BLaER1 treated with 17β-estradiol and CSF1 and Interleukin-3, amounts not matched to agents 10 nM and 100 nM (cell line): Measurements from ENCODE around the gene CAMK2A.

ENCODE experiments used
- H3K27ac ChIP-seq, 11 experiments: shearing (Covaris generic); formaldehyde crosslinking; 2 replicates each; pipeline ENCODE4 v1.8.1; 2022
- H3K27me3 ChIP-seq, 11 experiments: shearing (Covaris generic); formaldehyde crosslinking; 2 replicates each; pipeline ENCODE4 v1.8.1; 2022
- H3K36me3 ChIP-seq, 11 experiments: shearing (Covaris generic); formaldehyde crosslinking; 2 replicates each; pipeline ENCODE4 v1.8.1; 2022
- H3K4me1 ChIP-seq, 10 experiments: shearing (Covaris generic); formaldehyde crosslinking; 2 replicates each; pipeline ENCODE4 v1.8.1; 2022
- H3K4me2 ChIP-seq, 11 experiments: shearing (Covaris generic); formaldehyde crosslinking; 2 replicates each; pipeline ENCODE4 v1.8.1; 2022
- H3K4me3 ChIP-seq, 10 experiments: shearing (Covaris generic); formaldehyde crosslinking; 2 replicates each; pipeline ENCODE4 v1.8.1; 2022
- H3K9ac ChIP-seq, 11 experiments: shearing (Covaris generic); formaldehyde crosslinking; 2 replicates each; pipeline ENCODE4 v1.8.1; 2022
- H3K9me3 ChIP-seq, 11 experiments: shearing (Covaris generic); formaldehyde crosslinking; replicated peaks in 1 of 11; 2 replicates each; pipeline ENCODE4 v1.8.1; 2022
- H4K20me1 ChIP-seq, 11 experiments: shearing (Covaris generic); formaldehyde crosslinking; 2 replicates each; pipeline ENCODE4 v1.8.1; 2022
- Cebpa-rat ChIP-seq, 11 experiments: shearing (Covaris generic); IDR thresholded peaks; 2 replicates each; pipeline ENCODE4 v1.8.1; 2022

The CAMK2A gene

GRCh38 chr5:150270541-150271295 is 18.9 kb downstream of the CAMK2A start:
- Histone ChIP-seq H3K4me3 (no peak overlapping the region), H3K36me3 (no peaks in the 10 kb centered on the region), H3K27ac (no peak overlapping the region), H3K27me3 (no peaks in the 10 kb centered on the region), H3K9me3 (no peaks in the 10 kb centered on the region), H3K9ac (no peak overlapping the region), H3K4me1 (peaks cover 5 to 17% (median 10%) of the 10 kb centered on the region in 10 experiments), H4K20me1 (no peaks in the 10 kb centered on the region), H3K4me2 (0 out of 22 replicates have a peak overlapping the region, but pooled peaks of 1 of the 11 experiments have one; percentile 6)
- TF ChIP-seq Cebpa-rat (IDR thresholded peaks at IDR 0.05): no peak

- no peaks in the 10 kb centered on the region for H4K20me1 ChIP-seq
- peaks cover 32 to 56% (median 48%) of the 10 kb centered on the region in 10 experiments for H3K4me1 ChIP-seq
- H3K27ac ChIP-seq: no peak overlapping the region
- H3K4me3 ChIP-seq: no peak overlapping the region
- H3K4me2 ChIP-seq: 0 out of 22 replicates have a peak overlapping the region, but pooled peaks of 2 of the 11 experiments have one; percentile 95 to 98
- H3K9me3 ChIP-seq: no peaks in the 10 kb centered on the region
- no peak for TF ChIP-seq Cebpa-rat (IDR thresholded peaks at IDR 0.05)
- H3K9ac ChIP-seq: no peak overlapping the region
- no peaks in the 10 kb centered on the region for H3K36me3 ChIP-seq
- H3K27me3 ChIP-seq: no peaks in the 10 kb centered on the region
Observed at GRCh38 chr5:150266871-150267291, 22.7 kb downstream of the CAMK2A start.

GRCh38 chr5:150265870-150266383 is 23.6 kb downstream of the CAMK2A start:
- H4K20me1 ChIP-seq: no peaks in the 10 kb centered on the region
- H3K4me3 ChIP-seq: no peak overlapping the region
- no peaks in the 10 kb centered on the region for H3K9me3 ChIP-seq
- no peaks in the 10 kb centered on the region for H3K27me3 ChIP-seq
- H3K27ac ChIP-seq: peak overlapping the region in 3 of 11 experiments; percentile 19 to 36 (median 22); a peak in 3 of 22 replicates
- peak overlapping the region; percentile 67 to 98 (median 91); a peak in 20 of 22 replicates for H3K4me2 ChIP-seq
- H3K4me1 ChIP-seq: peaks cover 32 to 65% (median 57%) of the 10 kb centered on the region in 10 experiments
- no peak overlapping the region; a peak in 1 of 22 replicates for H3K9ac ChIP-seq
- H3K36me3 ChIP-seq: no peaks in the 10 kb centered on the region
- TF ChIP-seq Cebpa-rat (IDR thresholded peaks at IDR 0.05): no peak

GRCh38 chr5:150264667-150265603 is 24.6 kb downstream of the CAMK2A start:
- Histone ChIP-seq H3K9ac (peak overlapping the region in 10 of 11 experiments; percentile 0 to 74 (median 66); a peak in 16 of 22 replicates), H3K9me3 (no peaks in the 10 kb centered on the region), H3K4me3 (peak overlapping the region in 2 of 10 experiments; percentile 51 to 64; a peak in 1 of 20 replicates), H4K20me1 (no peaks in the 10 kb centered on the region), H3K4me1 (peaks cover 32 to 69% (median 65%) of the 10 kb centered on the region in 10 experiments), H3K27ac (peak overlapping the region in 10 of 11 experiments; percentile 33 to 85 (median 79); a peak in 19 of 22 replicates), H3K4me2 (peak overlapping the region; percentile 67 to 98 (median 91)), H3K27me3 (no peaks in the 10 kb centered on the region), H3K36me3 (no peaks in the 10 kb centered on the region)
- TF ChIP-seq Cebpa-rat (IDR thresholded peaks at IDR 0.05): no peak

GRCh38 chr5:150263801-150264621 is 25.6 kb downstream of the CAMK2A start:
- Histone ChIP-seq H3K9me3 (no peaks in the 10 kb centered on the region), H4K20me1 (no peaks in the 10 kb centered on the region), H3K9ac (peak overlapping the region in 10 of 11 experiments; percentile 0 to 74 (median 66); a peak in 17 of 22 replicates), H3K27me3 (no peaks in the 10 kb centered on the region), H3K27ac (peak overlapping the region in 10 of 11 experiments; percentile 33 to 85 (median 79); a peak in 19 of 22 replicates), H3K4me1 (peaks cover 32 to 79% (median 73%) of the 10 kb centered on the region in 10 experiments), H3K36me3 (no peaks in the 10 kb centered on the region), H3K4me2 (peak overlapping the region; percentile 67 to 98 (median 91)), H3K4me3 (peak overlapping the region in 7 of 10 experiments; percentile 25 to 64 (median 47); a peak in 12 of 20 replicates)
- peak in 7 of 11 experiments; percentile 29 to 86 (median 52); a peak in 8 of 22 replicates for TF ChIP-seq Cebpa-rat (IDR thresholded peaks at IDR 0.05)

GRCh38 chr5:150263375-150263775 is 26.2 kb downstream of the CAMK2A start:
- peaks cover 37 to 85% (median 79%) of the 10 kb centered on the region in 10 experiments for H3K4me1 ChIP-seq
- no peaks in the 10 kb centered on the region for H3K27me3 ChIP-seq
- no peaks in the 10 kb centered on the region for H4K20me1 ChIP-seq
- H3K36me3 ChIP-seq: no peaks in the 10 kb centered on the region
- no peaks in the 10 kb centered on the region for H3K9me3 ChIP-seq
- H3K4me3 ChIP-seq: peak overlapping the region in 7 of 10 experiments; percentile 25 to 64 (median 47); a peak in 12 of 20 replicates
- H3K4me2 ChIP-seq: peak overlapping the region; percentile 67 to 98 (median 91)
- H3K9ac ChIP-seq: peak overlapping the region in 9 of 11 experiments; percentile 39 to 74 (median 67); a peak in 17 of 22 replicates
- peak overlapping the region in 9 of 11 experiments; percentile 63 to 85 (median 80); a peak in 18 of 22 replicates for H3K27ac ChIP-seq
- TF ChIP-seq Cebpa-rat (IDR thresholded peaks at IDR 0.05): no peak

- Histone ChIP-seq H3K4me1 (peaks cover 46 to 94% (median 88%) of the 10 kb centered on the region in 10 experiments), H3K4me2 (peak overlapping the region in 10 of 11 experiments; percentile 83 to 98 (median 92); a peak in 19 of 22 replicates)
- no peak for TF ChIP-seq Cebpa-rat (IDR thresholded peaks at IDR 0.05)
Observed at GRCh38 chr5:150262502-150262901, 27.1 kb downstream of the CAMK2A start.

More at GRCh38 chr5:150262502-150262901, 27.1 kb downstream of the CAMK2A start:
- Histone ChIP-seq H3K9me3 (no peaks in the 10 kb centered on the region), H3K27ac (peak overlapping the region in 1 of 11 experiments; percentile 80; a peak in 1 of 22 replicates), H3K4me3 (no peak overlapping the region), H3K27me3 (no peaks in the 10 kb centered on the region), H4K20me1 (no peaks in the 10 kb centered on the region), H3K36me3 (no peaks in the 10 kb centered on the region), H3K9ac (no peak overlapping the region)
